ENCODE results near the gene DSCAML1.
"Not testable (repeated sequence)": the region's sequence is repeated elsewhere in the genome, so short reads cannot be mapped to it uniquely, and the experiment has no call there.

Gene DSCAML1

GRCh38 chr11:117763465-117763864 is 33.6 kb downstream of the DSCAML1 start:
- not testable (repeated sequence) for H3K14ac ChIP-seq (ENCODE audit: low read length); H3K4me1 ChIP-seq (ENCODE audit: control insufficient read depth in 1 of 2, insufficient read depth in 2 of 2, low read length in 2 of 2); H2BK120ac ChIP-seq (ENCODE audit: insufficient read depth, low read length, poor library complexity); H4K12ac ChIP-seq (ENCODE audit: low read depth, low read length); H4K91ac ChIP-seq (ENCODE audit: low read depth, low read length); H2BK12ac ChIP-seq (ENCODE audit: low read length); H3K4ac ChIP-seq (ENCODE audit: low read depth, low read length); H3K9ac ChIP-seq (ENCODE audit: low read length); H3K9me3 ChIP-seq (ENCODE audit: insufficient read depth, low read depth, low read length); H3K27ac ChIP-seq (ENCODE audit: low read depth, low read length); H3K36me3 ChIP-seq (ENCODE audit: control insufficient read depth in 1 of 2, insufficient read depth in 2 of 2, low read length in 2 of 2); H2AFZ ChIP-seq (ENCODE audit: insufficient read depth, low read length, poor library complexity); H3K79me2 ChIP-seq (ENCODE audit: control insufficient read depth, insufficient read depth, low read length, poor library complexity); H3K4me3 ChIP-seq (ENCODE audit: low read depth, low read length); H3K18ac ChIP-seq (ENCODE audit: low read length); H3K27me3 ChIP-seq (ENCODE audit: insufficient read depth, low read length); DNase-seq; H2AK5ac ChIP-seq (ENCODE audit: low read length); H3K4me2 ChIP-seq (ENCODE audit: low read length); H4K8ac ChIP-seq (ENCODE audit: low read depth, low read length); H3K23ac ChIP-seq (ENCODE audit: low read length); H3K79me1 ChIP-seq (ENCODE audit: low read length); H2BK5ac ChIP-seq (ENCODE audit: low read depth, low read length, poor library complexity)
- WGBS (ENCODE audit: extremely low coverage, insufficient coverage, insufficient read length) = no CpG with 5 or more reads among the region's 5 CpGs

DNA sequence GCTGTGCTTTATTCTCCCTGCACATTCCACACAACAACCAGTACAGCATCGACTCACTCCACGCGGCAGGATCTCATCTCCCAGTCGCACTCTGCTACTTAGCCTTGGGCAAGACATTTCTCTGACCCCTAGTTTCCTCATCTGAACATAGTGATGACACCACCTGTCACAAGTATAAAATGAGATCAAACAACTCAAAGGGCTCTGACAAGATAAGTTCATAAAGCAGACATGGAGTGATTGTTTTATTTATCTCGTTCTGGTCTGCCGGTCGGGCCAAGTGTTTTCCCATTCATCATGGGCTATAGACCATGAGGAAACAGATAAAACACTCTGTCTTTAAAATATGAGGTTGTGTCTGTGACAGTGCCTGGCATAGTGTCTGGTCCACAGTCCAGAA is 35.0 kb downstream of the DSCAML1 start:
- no peak overlapping the region for H2BK5ac ChIP-seq (ENCODE audit: low read depth, low read length, poor library complexity)
- no peak overlapping the region for H3K14ac ChIP-seq (ENCODE audit: low read length)
- no peak overlapping the region for H3K18ac ChIP-seq (ENCODE audit: low read length)
- no peak overlapping the region for H3K23ac ChIP-seq (ENCODE audit: low read length)
- H2BK120ac ChIP-seq (ENCODE audit: insufficient read depth, low read length, poor library complexity) = no peak overlapping the region
- H3K9me3 ChIP-seq (ENCODE audit: insufficient read depth, low read depth, low read length) = no peaks in the 10 kb centered on the region
- H3K79me2 ChIP-seq (ENCODE audit: control insufficient read depth, insufficient read depth, low read length, poor library complexity) = no peaks in the 10 kb centered on the region
- no peak overlapping the region for H4K12ac ChIP-seq (ENCODE audit: low read depth, low read length)
- H4K8ac ChIP-seq (ENCODE audit: low read depth, low read length) = no peak overlapping the region
- H3K4ac ChIP-seq (ENCODE audit: low read depth, low read length) = no peak overlapping the region
- no peak overlapping the region for H3K4me2 ChIP-seq (ENCODE audit: low read length)
- H3K27ac ChIP-seq (ENCODE audit: low read depth, low read length) = no peak overlapping the region
- no peaks in the 10 kb centered on the region for H3K27me3 ChIP-seq (ENCODE audit: insufficient read depth, low read length)
- H3K36me3 ChIP-seq (ENCODE audit: control insufficient read depth in 1 of 2, insufficient read depth in 2 of 2, low read length in 2 of 2) = no peaks in the 10 kb centered on the region
- no peak overlapping the region for H4K91ac ChIP-seq (ENCODE audit: low read depth, low read length)
- no peaks in the 10 kb centered on the region for H3K4me1 ChIP-seq (ENCODE audit: control insufficient read depth in 1 of 2, insufficient read depth in 2 of 2, low read length in 2 of 2)
- no peak overlapping the region for H2BK12ac ChIP-seq (ENCODE audit: low read length)
- H3K9ac ChIP-seq (ENCODE audit: low read length) = no peak overlapping the region
- DNase-seq = no peak
- no peak overlapping the region for H2AFZ ChIP-seq (ENCODE audit: insufficient read depth, low read length, poor library complexity)
- no peak overlapping the region for H2AK5ac ChIP-seq (ENCODE audit: low read length)
- no peak overlapping the region for H3K4me3 ChIP-seq (ENCODE audit: low read depth, low read length)
- no CpG with 5 or more reads among the region's 7 CpGs for WGBS (ENCODE audit: extremely low coverage, insufficient coverage, insufficient read length)
- no peaks in the 10 kb centered on the region for H3K79me1 ChIP-seq (ENCODE audit: low read length)

DNA sequence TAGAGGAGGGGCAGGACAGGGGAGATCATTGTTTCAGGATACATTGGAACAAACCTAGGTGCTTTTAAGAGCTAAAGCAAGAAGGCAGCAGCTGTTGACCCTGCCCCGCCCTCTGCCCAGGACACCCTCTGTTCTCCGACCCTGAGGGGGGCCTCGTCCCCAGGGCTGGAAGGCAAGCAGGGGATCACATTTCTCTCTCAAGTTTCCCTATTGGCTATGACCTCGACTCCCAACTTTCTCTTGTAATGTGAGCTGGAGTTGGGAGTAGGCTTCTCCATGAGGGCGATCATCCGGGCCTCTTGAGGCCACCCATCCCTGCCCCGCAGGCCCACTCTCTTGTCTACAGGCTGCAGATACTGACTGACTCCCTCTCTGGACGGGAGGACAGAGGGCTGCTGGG is 37.7 kb downstream of the DSCAML1 start:
- Histone ChIP-seq H3K4me3 (ENCODE audit: low read depth, low read length) (no peak overlapping the region), H3K27ac (ENCODE audit: low read depth, low read length) (no peak overlapping the region), H3K4ac (ENCODE audit: low read depth, low read length) (no peak overlapping the region), H3K36me3 (ENCODE audit: control insufficient read depth in 1 of 2, insufficient read depth in 2 of 2, low read length in 2 of 2) (no peaks in the 10 kb centered on the region), H3K79me2 (ENCODE audit: control insufficient read depth, insufficient read depth, low read length, poor library complexity) (no peaks in the 10 kb centered on the region), H3K14ac (ENCODE audit: low read length) (no peak overlapping the region), H3K79me1 (ENCODE audit: low read length) (no peaks in the 10 kb centered on the region), H3K27me3 (ENCODE audit: insufficient read depth, low read length) (no peaks in the 10 kb centered on the region), H4K12ac (ENCODE audit: low read depth, low read length) (no peak overlapping the region), H2BK5ac (ENCODE audit: low read depth, low read length, poor library complexity) (no peak overlapping the region), H3K9me3 (ENCODE audit: insufficient read depth, low read depth, low read length) (no peaks in the 10 kb centered on the region), H4K91ac (ENCODE audit: low read depth, low read length) (no peak overlapping the region), H2BK12ac (ENCODE audit: low read length) (no peak overlapping the region), H3K4me1 (ENCODE audit: control insufficient read depth in 1 of 2, insufficient read depth in 2 of 2, low read length in 2 of 2) (no peaks in the 10 kb centered on the region), H3K18ac (ENCODE audit: low read length) (no peak overlapping the region), H3K9ac (ENCODE audit: low read length) (no peak overlapping the region), H3K4me2 (ENCODE audit: low read length) (no peak overlapping the region), H2AFZ (ENCODE audit: insufficient read depth, low read length, poor library complexity) (no peak overlapping the region), H3K23ac (ENCODE audit: low read length) (no peak overlapping the region), H4K8ac (ENCODE audit: low read depth, low read length) (no peak overlapping the region), H2BK120ac (ENCODE audit: insufficient read depth, low read length, poor library complexity) (no peak overlapping the region), H2AK5ac (ENCODE audit: low read length) (no peak overlapping the region)
- no CpG with 5 or more reads among the region's 8 CpGs for WGBS (ENCODE audit: extremely low coverage, insufficient coverage, insufficient read length)
- DNase-seq = no peak

- Histone ChIP-seq H3K18ac (ENCODE audit: low read length) (no peak overlapping the region), H4K12ac (ENCODE audit: low read depth, low read length) (no peak overlapping the region), H2BK5ac (ENCODE audit: low read depth, low read length, poor library complexity) (no peak overlapping the region), H3K36me3 (ENCODE audit: control insufficient read depth in 1 of 2, insufficient read depth in 2 of 2, low read length in 2 of 2) (no peaks in the 10 kb centered on the region), H3K79me1 (ENCODE audit: low read length) (no peaks in the 10 kb centered on the region), H4K91ac (ENCODE audit: low read depth, low read length) (no peak overlapping the region), H3K9ac (ENCODE audit: low read length) (no peak overlapping the region), H3K4me3 (ENCODE audit: low read depth, low read length) (no peak overlapping the region), H3K14ac (ENCODE audit: low read length) (no peak overlapping the region), H2AFZ (ENCODE audit: insufficient read depth, low read length, poor library complexity) (no peak overlapping the region), H3K23ac (ENCODE audit: low read length) (no peak overlapping the region), H3K9me3 (ENCODE audit: insufficient read depth, low read depth, low read length) (no peaks in the 10 kb centered on the region), H3K4me2 (ENCODE audit: low read length) (no peak overlapping the region), H3K27ac (ENCODE audit: low read depth, low read length) (no peak overlapping the region), H3K4ac (ENCODE audit: low read depth, low read length) (no peak overlapping the region), H4K8ac (ENCODE audit: low read depth, low read length) (no peak overlapping the region), H3K4me1 (ENCODE audit: control insufficient read depth in 1 of 2, insufficient read depth in 2 of 2, low read length in 2 of 2) (no peaks in the 10 kb centered on the region), H3K79me2 (ENCODE audit: control insufficient read depth, insufficient read depth, low read length, poor library complexity) (no peaks in the 10 kb centered on the region), H3K27me3 (ENCODE audit: insufficient read depth, low read length) (no peaks in the 10 kb centered on the region), H2AK5ac (ENCODE audit: low read length) (no peak overlapping the region), H2BK120ac (ENCODE audit: insufficient read depth, low read length, poor library complexity) (no peak overlapping the region), H2BK12ac (ENCODE audit: low read length) (no peak overlapping the region)
- WGBS (ENCODE audit: extremely low coverage, insufficient coverage, insufficient read length) = no CpG with 5 or more reads among the region's 4 CpGs
- DNase-seq = no peak
These were observed 43.0 kb downstream of the DSCAML1 start for GRCh38 chr11:117754030-117754429.
